GM12878 (cell line): ENCODE data around the gene STON2. TPM values are rescaled to one million over a fixed set of nuclear protein-coding genes. Genes with fewer than 3 reads are reported as not detected.
A peak's percentile ranks its signal among the peaks of the same experiment; 100 is the strongest.

Experiments used
- ATF7 ChIP-seq: fragments of 450-650 bp; IDR thresholded peaks from 2 replicates; pipeline ENCODE4 v1.6.1; 2016; ENCODE audit warnings: low read depth, mild to moderate bottlenecking
- BHLHE40 ChIP-seq, 2 experiments: fragments of 450-650 bp in 1 of 2; IDR thresholded peaks; 2 replicates each; pipeline ENCODE4 v1.6.1; 2011 to 2017; ENCODE audit warnings: low read depth in 2 of 2, borderline replicate concordance in 1 of 2, improper control_type of control experiment in 1 of 2, low read length in 1 of 2, mild to moderate bottlenecking in 1 of 2
- BMI1 ChIP-seq: fragments of 450-650 bp; IDR thresholded peaks from 2 replicates; pipeline ENCODE4 v1.6.1; 2016; ENCODE audit warnings: mild to moderate bottlenecking, moderate library complexity, borderline replicate concordance
- EZH2 ChIP-seq: IDR thresholded peaks from 2 replicates; pipeline ENCODE4 v1.6.1; 2012; ENCODE audit warnings: low read depth, mild to moderate bottlenecking, control low read depth, inconsistent platforms, low read length, borderline replicate concordance; ENCODE audit not compliant: control insufficient read depth
- GATAD2B ChIP-seq: fragments of 450-650 bp; conservative IDR thresholded peaks from 2 replicates; pipeline ENCODE4 v1.6.1; 2017; ENCODE audit warnings: low read depth, mild to moderate bottlenecking, moderate library complexity
- IKZF1 ChIP-seq: fragments of 450-650 bp; conservative IDR thresholded peaks from 2 replicates; pipeline ENCODE4 v1.6.1; 2017; ENCODE audit warnings: antibody characterized with exemption, mild to moderate bottlenecking
- RUNX3 ChIP-seq: IDR thresholded peaks from 2 replicates; pipeline ENCODE4 v1.6.1; 2012; ENCODE audit warnings: low read length, inconsistent platforms
- SKIL ChIP-seq: fragments of 450-650 bp; IDR thresholded peaks from 2 replicates; pipeline ENCODE4 v1.6.1; 2017; ENCODE audit warnings: mild to moderate bottlenecking, low read depth, inconsistent platforms; ENCODE audit not compliant: poor library complexity, severe bottlenecking
- SMC3 ChIP-seq: IDR thresholded peaks from 2 replicates; pipeline ENCODE4 v1.6.1; 2011; ENCODE audit warnings: low read length, improper control_type of control experiment, borderline replicate concordance
- ZBED1 ChIP-seq: IDR thresholded peaks from 2 replicates; pipeline ENCODE4 v1.6.1; 2016; ENCODE audit warnings: borderline replicate concordance
- polyA plus RNA-seq, 11 experiments: library from polyadenylated mRNA; depleted of rRNA in 4 of 11; unstranded in 6 of 11; stranded (reverse) in 5 of 11; fragments of >200 nt; fragmentation: Nextera tagmentation in 4 of 11; fragmentation: Illumina TruSeq in 1 of 11; extraction: Ambion mirVana in 4 of 11; extraction: Trizol in 1 of 11; gene quantifications; 1 replicate in 1 of 11; 2 replicates in 10 of 11; pipeline versions ENCODE4 v1.2.1 to v1.2.3, GENCODE V29; 2011 to 2016; ENCODE audit warnings: inconsistent platforms in 2 of 11, missing spikeins in 2 of 11, low read depth in 1 of 11
- total RNA-seq, 4 experiments: library from RNA; depleted of rRNA in 3 of 4; stranded (reverse); fragments of >200 nt in 3 of 4; fragmentation: Illumina TruSeq in 1 of 4; extraction: Trizol in 1 of 4; gene quantifications; 2 replicates each; pipeline versions ENCODE4 v1.2.1 to v1.2.3, GENCODE V29; 2013 to 2021
- TF ChIP-seq, protein P1 (sequence below): fragments of 450-650 bp; IDR thresholded peaks from 2 replicates; pipeline ENCODE4 v1.6.1; 2016; ENCODE audit warnings: mild to moderate bottlenecking
- TF ChIP-seq, protein P2 (sequence below): IDR thresholded peaks from 2 replicates; pipeline ENCODE4 v1.6.1; 2011; ENCODE audit warnings: low read depth, low read length, improper control_type of control experiment, borderline replicate concordance

The STON2 gene
- total and polyA plus RNA-seq, 10 of the 15 experiments (the other 5 are each of a cell fraction or from before 2014, with no cell fraction given): 0.03 to 0.13 (median 0.03) TPM; not detected in 7

DNA sequence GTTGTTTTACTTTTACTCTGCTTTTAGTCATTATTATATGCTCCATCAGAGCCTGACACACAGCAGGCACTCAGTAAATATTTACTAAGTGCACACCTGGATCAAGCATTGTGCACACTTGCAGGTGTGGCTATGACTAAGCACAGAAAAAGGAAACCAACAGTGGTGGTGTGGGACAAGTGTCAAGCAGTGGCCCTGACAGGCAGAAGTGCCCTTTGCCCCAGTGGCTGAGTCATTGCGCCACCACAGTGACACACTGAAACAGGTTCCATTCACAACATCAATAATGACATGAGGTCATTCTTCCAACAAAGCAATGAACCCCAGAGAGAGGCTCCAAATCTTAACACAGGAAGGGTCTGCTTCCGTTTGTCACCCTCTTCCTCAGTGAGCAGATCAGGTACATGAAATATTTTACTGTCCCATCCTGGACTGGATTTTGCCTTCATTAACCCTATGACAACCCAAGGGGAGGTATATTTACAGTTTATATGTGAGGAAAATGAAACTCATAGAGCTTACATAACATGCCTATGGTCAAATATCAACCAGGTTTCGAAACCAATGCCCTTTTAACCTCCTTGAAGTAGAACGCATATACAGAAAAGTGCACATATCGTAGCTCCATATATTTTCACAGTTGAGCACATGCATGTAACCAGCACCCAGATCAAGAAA lies 96.7 kb downstream of the STON2 start (continued):
- TF ChIP-seq BHLHE40 (IDR thresholded peaks at IDR 0.05; ENCODE audit: borderline replicate concordance in 1 of 2, low read depth in 2 of 2, low read length in 1 of 2) (peak in 1 of 2 experiments; percentile 84; a peak in 2 of 4 replicates), SKIL (peak; percentile 25), GATAD2B (0 out of 2 replicates have a peak, but pooled peaks have one; percentile 58), EZH2 (no peak), ATF7 (peak; percentile 95), ZBED1 (peak; percentile 72; the same call in 1 of the 2 replicates), RUNX3 (peak; percentile 85), IKZF1 (peak; percentile 86), BMI1 (peak; percentile 61; the same call in 1 of the 2 replicates), SMC3 (no peak)
- TF ChIP-seq, protein P1, sequence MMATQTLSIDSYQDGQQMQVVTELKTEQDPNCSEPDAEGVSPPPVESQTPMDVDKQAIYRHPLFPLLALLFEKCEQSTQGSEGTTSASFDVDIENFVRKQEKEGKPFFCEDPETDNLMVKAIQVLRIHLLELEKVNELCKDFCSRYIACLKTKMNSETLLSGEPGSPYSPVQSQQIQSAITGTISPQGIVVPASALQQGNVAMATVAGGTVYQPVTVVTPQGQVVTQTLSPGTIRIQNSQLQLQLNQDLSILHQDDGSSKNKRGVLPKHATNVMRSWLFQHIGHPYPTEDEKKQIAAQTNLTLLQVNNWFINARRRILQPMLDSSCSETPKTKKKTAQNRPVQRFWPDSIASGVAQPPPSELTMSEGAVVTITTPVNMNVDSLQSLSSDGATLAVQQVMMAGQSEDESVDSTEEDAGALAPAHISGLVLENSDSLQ: peak; percentile 72
- TF ChIP-seq, protein P2, sequence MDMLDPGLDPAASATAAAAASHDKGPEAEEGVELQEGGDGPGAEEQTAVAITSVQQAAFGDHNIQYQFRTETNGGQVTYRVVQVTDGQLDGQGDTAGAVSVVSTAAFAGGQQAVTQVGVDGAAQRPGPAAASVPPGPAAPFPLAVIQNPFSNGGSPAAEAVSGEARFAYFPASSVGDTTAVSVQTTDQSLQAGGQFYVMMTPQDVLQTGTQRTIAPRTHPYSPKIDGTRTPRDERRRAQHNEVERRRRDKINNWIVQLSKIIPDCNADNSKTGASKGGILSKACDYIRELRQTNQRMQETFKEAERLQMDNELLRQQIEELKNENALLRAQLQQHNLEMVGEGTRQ: no peak
- TF ChIP-seq, all 136 proteins: peak for 43
